ENCODE measurements around the gene FAM222B. TPM values are rescaled to one million over a fixed set of nuclear protein-coding genes. Genes with fewer than 3 reads are reported as not detected.
"Not testable (repeated sequence)": the region's sequence is repeated elsewhere in the genome, so short reads cannot be mapped to it uniquely, and the experiment has no call there.

The FAM222B gene
- total RNA-seq, 4 donors from 2014 or later = 23.2 to 41.0 (median 32.9) TPM

DNA sequence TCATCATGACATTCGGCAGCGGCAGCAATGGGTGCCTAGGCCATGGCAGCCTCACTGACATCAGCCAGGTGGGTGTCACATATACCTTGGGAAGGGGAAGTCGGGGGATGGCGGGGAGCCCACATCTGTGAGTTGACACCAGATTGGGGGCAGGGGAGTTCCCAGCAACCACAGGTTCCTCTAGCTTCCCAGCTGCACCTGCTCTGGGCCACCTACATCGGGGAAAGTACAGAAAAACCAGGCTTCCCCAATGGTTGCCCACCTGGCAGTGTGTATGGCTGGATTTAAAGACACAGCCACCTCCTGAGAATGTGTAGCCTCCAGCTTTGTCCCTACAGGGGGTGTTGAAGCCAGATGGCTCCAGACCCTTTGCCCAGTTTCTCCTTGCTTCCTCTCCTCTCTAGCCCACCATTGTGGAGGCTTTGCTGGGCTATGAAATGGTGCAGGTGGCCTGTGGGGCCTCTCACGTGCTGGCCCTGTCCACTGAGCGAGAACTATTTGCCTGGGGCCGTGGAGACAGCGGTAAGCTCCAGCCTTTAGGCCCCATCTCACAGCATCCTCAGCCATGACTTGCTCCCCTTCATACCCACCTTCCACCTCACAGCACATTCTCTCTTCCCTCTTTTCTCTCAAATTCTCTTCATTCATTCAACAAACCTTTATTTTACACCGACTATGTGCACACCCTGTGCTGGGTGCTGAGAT lies 103.8 kb downstream of the FAM222B start:
- Histone ChIP-seq H3K36me3 (no peaks in the 10 kb centered on the region), H3K27me3 (no peaks in the 10 kb centered on the region), H3K27ac (peak overlapping the region in 2 of 4 donors; percentile 43 to 44), H3K9me3 (no peaks in the 10 kb centered on the region), H3K4me1 (peaks cover 0 to 21% (median 19%) of the 10 kb centered on the region in 4 donors), H3K4me3 (no peak overlapping the region)
- intact Hi-C loops (cut with DNase I; ENCODE audit: low total_unique reads) = no loop called here
- TF ChIP-seq EP300 (IDR thresholded peaks at IDR 0.05; ENCODE audit: low read depth) (no peak), POLR2A (IDR thresholded peaks at IDR 0.05) (no peak), POLR2AphosphoS5 (IDR thresholded peaks at IDR 0.05) (no peak)
- WGBS, 2 donors (ENCODE audit: low coverage in 1 of 2) = 85% methylated on average over 6 to 10 of the region's 10 CpGs
- peak; percentile 61 for DNase-seq
- in situ Hi-C loops (cut with MboI; ENCODE audit: low pct_ligation_motif_present in 1 of 4, low pct_unique_long_range_greater_than_20kb in 1 of 4, low sequenced_read_pairs in 3 of 4) = no loop called here

DNA sequence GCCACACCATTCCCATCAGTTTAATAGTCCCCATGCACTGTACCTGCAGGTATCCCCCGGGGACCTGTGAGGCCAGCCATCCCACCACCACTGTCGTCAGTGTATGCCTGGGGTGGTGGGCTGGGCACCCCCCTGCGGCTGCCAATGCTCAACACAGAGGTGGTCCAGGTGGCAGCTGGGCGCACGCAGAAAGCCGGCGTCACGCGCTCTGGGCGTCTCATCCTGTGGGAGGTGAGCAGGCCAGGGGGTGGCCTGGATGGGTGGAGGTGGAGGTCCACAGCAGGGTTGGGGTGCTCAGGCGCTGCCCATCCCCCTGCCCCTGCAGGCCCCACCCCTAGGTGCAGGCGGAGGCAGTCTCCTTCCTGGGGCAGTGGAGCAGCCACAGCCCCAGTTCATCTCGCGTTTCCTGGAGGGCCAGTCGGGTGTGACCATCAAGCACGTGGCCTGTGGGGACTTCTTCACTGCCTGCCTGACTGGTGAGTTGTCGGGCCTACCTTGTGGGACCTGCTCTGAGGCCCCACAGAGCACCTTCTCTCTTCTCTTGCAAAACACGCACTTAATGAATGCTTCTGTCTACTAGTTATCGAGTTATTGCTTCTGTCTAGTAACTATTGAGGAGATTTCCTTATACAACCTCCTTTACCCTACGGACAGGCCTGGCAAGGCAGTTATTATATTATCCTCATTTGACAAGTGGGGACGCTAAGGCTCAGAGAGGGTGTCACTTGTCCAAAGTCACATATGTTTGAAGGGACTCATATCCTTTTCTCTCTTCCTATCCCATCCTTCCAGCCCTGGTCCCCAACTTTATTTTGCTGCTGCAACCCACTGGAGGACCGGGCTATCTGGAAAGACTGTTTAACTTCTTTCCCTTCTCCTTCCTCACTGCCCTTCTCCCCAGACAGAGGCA lies 104.6 kb downstream of the FAM222B start:
- H3K4me1 ChIP-seq = peaks cover 0 to 17% (median 14%) of the 10 kb centered on the region in 4 donors
- peak overlapping the region in 2 of 4 donors; percentile 5 to 44 for H3K27ac ChIP-seq
- H3K27me3 ChIP-seq = no peaks in the 10 kb centered on the region
- H3K36me3 ChIP-seq = no peaks in the 10 kb centered on the region
- TF ChIP-seq POLR2AphosphoS5 (IDR thresholded peaks at IDR 0.05) (no peak), POLR2A (IDR thresholded peaks at IDR 0.05) (no peak), EP300 (IDR thresholded peaks at IDR 0.05; ENCODE audit: low read depth) (no peak)
- TF ChIP-seq, protein P1, sequence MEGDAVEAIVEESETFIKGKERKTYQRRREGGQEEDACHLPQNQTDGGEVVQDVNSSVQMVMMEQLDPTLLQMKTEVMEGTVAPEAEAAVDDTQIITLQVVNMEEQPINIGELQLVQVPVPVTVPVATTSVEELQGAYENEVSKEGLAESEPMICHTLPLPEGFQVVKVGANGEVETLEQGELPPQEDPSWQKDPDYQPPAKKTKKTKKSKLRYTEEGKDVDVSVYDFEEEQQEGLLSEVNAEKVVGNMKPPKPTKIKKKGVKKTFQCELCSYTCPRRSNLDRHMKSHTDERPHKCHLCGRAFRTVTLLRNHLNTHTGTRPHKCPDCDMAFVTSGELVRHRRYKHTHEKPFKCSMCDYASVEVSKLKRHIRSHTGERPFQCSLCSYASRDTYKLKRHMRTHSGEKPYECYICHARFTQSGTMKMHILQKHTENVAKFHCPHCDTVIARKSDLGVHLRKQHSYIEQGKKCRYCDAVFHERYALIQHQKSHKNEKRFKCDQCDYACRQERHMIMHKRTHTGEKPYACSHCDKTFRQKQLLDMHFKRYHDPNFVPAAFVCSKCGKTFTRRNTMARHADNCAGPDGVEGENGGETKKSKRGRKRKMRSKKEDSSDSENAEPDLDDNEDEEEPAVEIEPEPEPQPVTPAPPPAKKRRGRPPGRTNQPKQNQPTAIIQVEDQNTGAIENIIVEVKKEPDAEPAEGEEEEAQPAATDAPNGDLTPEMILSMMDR (IDR thresholded peaks at IDR 0.05) = no peak
- DNase-seq = peak; percentile 69
- in situ Hi-C loops (cut with MboI; ENCODE audit: low pct_ligation_motif_present in 1 of 4, low pct_unique_long_range_greater_than_20kb in 1 of 4, low sequenced_read_pairs in 3 of 4) = no loop called here
- no peaks in the 10 kb centered on the region for H3K9me3 ChIP-seq
- no peak overlapping the region for H3K4me3 ChIP-seq
- 55 to 92% methylated on average over 4 to 15 of the region's 22 CpGs for WGBS, 2 donors (ENCODE audit: low coverage in 1 of 2)
- intact Hi-C loops (cut with DNase I; ENCODE audit: low total_unique reads) = no loop called here

DNA sequence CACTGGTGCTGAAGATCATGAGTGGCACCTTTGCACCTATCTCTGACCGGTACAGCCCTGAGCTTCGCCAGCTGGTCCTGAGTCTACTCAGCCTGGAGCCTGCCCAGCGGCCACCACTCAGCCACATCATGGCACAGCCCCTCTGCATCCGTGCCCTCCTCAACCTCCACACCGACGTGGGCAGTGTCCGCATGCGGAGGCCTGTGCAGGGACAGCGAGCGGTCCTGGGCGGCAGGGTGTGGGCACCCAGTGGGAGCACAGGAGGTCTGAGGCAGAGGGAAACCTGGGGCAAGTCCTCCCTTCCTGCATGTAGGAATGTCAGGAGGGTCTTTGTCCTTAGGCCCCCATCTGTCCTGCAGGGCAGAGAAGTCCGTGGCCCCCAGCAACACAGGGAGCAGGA lies 105.3 kb downstream of the FAM222B start:
- no peaks in the 10 kb centered on the region for H3K9me3 ChIP-seq
- H3K4me3 ChIP-seq = no peak overlapping the region
- no peak overlapping the region for H3K27ac ChIP-seq
- peaks cover 0 to 10% (median 7%) of the 10 kb centered on the region in 4 donors for H3K4me1 ChIP-seq
- TF ChIP-seq POLR2AphosphoS5 (IDR thresholded peaks at IDR 0.05) = no peak
- TF ChIP-seq, protein P1 (IDR thresholded peaks at IDR 0.05) = no peak
- no peak for TF ChIP-seq EP300 (IDR thresholded peaks at IDR 0.05; ENCODE audit: low read depth)
- TF ChIP-seq POLR2A (IDR thresholded peaks at IDR 0.05) = no peak
- no peaks in the 10 kb centered on the region for H3K27me3 ChIP-seq
- intact Hi-C loops (cut with DNase I; ENCODE audit: low total_unique reads) = no loop called here
- DNase-seq = no peak
- in situ Hi-C loops (cut with MboI; ENCODE audit: low pct_ligation_motif_present in 1 of 4, low pct_unique_long_range_greater_than_20kb in 1 of 4, low sequenced_read_pairs in 3 of 4) = no loop called here
- no peaks in the 10 kb centered on the region for H3K36me3 ChIP-seq
- 95% methylated on average over 12 of the region's 12 CpGs; no CpG with 5 or more reads in 1 of the 2 donors for WGBS, 2 donors (ENCODE audit: low coverage in 1 of 2)

DNA sequence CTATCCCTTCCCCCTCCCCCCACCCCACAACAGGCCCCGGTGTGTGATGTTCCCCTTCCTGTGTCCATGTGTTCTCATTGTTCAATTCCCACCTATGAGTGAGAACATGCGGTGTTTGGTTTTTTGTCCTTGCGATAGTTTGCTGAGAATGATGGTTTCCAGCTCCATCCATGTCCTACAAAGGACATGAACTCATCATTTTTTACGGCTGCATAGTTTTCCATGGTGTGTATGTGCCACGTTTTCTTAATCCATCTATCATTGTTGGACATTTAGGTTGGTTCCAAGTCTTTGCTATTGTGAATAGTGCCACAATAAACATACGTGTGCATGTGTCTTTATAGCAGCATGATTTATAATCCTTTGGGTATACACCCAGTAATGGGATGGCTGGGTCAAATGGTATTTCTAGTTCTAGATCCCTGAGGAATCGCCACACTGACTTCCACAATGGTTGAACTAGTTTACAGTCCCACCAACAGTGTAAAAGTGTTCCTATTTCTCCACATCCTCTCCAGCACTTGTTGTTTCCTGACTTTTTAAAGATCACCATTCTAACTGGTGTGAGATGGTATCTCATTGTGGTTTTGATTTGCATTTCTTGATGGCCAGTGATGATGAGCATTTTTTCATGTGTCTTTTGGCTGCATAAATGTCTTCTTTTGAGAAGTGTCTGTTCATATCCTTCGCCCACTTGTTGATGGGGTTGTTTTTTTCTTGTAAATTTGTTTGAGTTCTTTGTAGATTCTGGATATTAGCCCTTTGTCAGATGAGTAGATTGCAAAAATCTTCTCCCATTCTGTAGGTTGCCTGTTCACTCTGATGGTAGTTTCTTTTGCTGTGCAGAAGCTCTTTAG lies 106.4 kb downstream of the FAM222B start:
- H3K36me3 ChIP-seq; in situ Hi-C loops (cut with MboI; ENCODE audit: low pct_ligation_motif_present in 1 of 4, low pct_unique_long_range_greater_than_20kb in 1 of 4, low sequenced_read_pairs in 3 of 4); H3K4me1 ChIP-seq; H3K27ac ChIP-seq; H3K27me3 ChIP-seq; H3K4me3 ChIP-seq; DNase-seq; intact Hi-C loops (cut with DNase I; ENCODE audit: low total_unique reads); H3K9me3 ChIP-seq: not testable (repeated sequence)
- WGBS, 2 donors (ENCODE audit: low coverage in 1 of 2) = 92 to 98% methylated on average over 2 to 7 of the region's 8 CpGs
